Duodenal mucosa (tissue), 2 donors: ENCODE results near the gene GGACT.

Experiments used
- H3K27ac ChIP-seq: one replicate; pipeline ENCODE4 v1.7.0; 2013; ENCODE audit warnings: low read depth, low read length
- H3K27me3 ChIP-seq, 2 donors: one replicate each; pipeline ENCODE4 v1.7.0; 2013; ENCODE audit warnings: low read length in 2 of 2, control low read depth in 1 of 2; ENCODE audit not compliant: insufficient read depth in 2 of 2, control insufficient read depth in 1 of 2
- H3K36me3 ChIP-seq, 2 donors: one replicate each; pipeline ENCODE4 v1.7.0; 2013; ENCODE audit warnings: low read length in 2 of 2, control low read depth in 1 of 2; ENCODE audit not compliant: insufficient read depth in 2 of 2, control insufficient read depth in 1 of 2
- H3K4me1 ChIP-seq, 2 donors: one replicate each; pipeline ENCODE4 v1.7.0; 2013; ENCODE audit warnings: low read length in 2 of 2, control low read depth in 1 of 2; ENCODE audit not compliant: insufficient read depth in 2 of 2, control insufficient read depth in 1 of 2
- H3K4me3 ChIP-seq, 2 donors: one replicate each; pipeline ENCODE4 v1.7.0; 2013; ENCODE audit warnings: low read length in 2 of 2, low read depth in 1 of 2
- H3K9ac ChIP-seq, 2 donors: one replicate each; pipeline ENCODE4 v1.7.0; 2013; ENCODE audit warnings: low read length in 2 of 2, low read depth in 1 of 2
- H3K9me3 ChIP-seq, 2 donors: one replicate each; pipeline ENCODE4 v1.7.0; 2013; ENCODE audit warnings: low read length in 2 of 2, control low read depth in 1 of 2; ENCODE audit not compliant: control insufficient read depth in 1 of 2

The GGACT gene

GRCh38 chr13:100518394-100519062 lies 70.1 kb downstream of the GGACT start:
- Histone ChIP-seq H3K4me3 (no peak overlapping the region), H3K9ac (no peak overlapping the region), H3K27me3 (no peaks in the 10 kb centered on the region), H3K9me3 (no peaks in the 10 kb centered on the region), H3K36me3 (peaks cover 0 to 4% of the 10 kb centered on the region in 2 donors), H3K4me1 (peaks cover 18 to 19% of the 10 kb centered on the region in 2 donors), H3K27ac (no peak overlapping the region)

DNA sequence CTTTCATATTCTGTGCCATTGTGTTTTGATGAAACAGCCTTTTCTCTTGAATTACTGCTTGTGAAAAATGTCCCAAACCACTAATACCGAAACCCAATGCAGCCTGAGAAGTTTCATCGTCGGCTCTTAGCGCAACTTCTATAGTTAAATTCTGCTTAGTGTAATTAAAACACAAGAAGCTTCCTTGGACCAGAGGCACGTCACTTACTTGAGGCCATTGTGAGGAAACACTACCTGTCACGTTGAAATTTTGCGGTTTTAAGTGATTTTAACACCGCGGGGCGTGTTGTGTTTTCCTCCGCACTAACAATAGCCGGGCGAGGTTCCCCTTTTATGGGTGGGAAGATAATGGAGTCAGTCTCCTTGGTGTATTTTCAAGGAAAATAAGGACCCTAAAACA lies 70.9 kb downstream of the GGACT start:
- Histone ChIP-seq H3K9me3 (no peaks in the 10 kb centered on the region), H3K4me1 (peaks cover 13 to 15% of the 10 kb centered on the region in 2 donors), H3K36me3 (peaks cover 0 to 4% of the 10 kb centered on the region in 2 donors), H3K27me3 (no peaks in the 10 kb centered on the region), H3K9ac (no peak overlapping the region), H3K27ac (no peak overlapping the region), H3K4me3 (peak overlapping the region; percentile 18 to 33)

- H3K27ac ChIP-seq: no peak overlapping the region
- no peak overlapping the region for H3K9ac ChIP-seq
- H3K4me3 ChIP-seq: peak overlapping the region; percentile 18 to 33
- peaks cover 8 to 14% of the 10 kb centered on the region in 2 donors for H3K4me1 ChIP-seq
- H3K36me3 ChIP-seq: peaks cover 0 to 4% of the 10 kb centered on the region in 2 donors
- H3K9me3 ChIP-seq: no peaks in the 10 kb centered on the region
- no peaks in the 10 kb centered on the region for H3K27me3 ChIP-seq
Measured at GRCh38 chr13:100517135-100517534, 71.5 kb downstream of the GGACT start.

GRCh38 chr13:100515410-100515800 lies 73.2 kb downstream of the GGACT start:
- no peaks in the 10 kb centered on the region for H3K27me3 ChIP-seq
- H3K36me3 ChIP-seq: peaks cover 0 to 4% of the 10 kb centered on the region in 2 donors
- H3K27ac ChIP-seq: no peak overlapping the region
- H3K9me3 ChIP-seq: no peaks in the 10 kb centered on the region
- H3K9ac ChIP-seq: no peak overlapping the region
- H3K4me1 ChIP-seq: peaks cover 8 to 14% of the 10 kb centered on the region in 2 donors
- no peak overlapping the region for H3K4me3 ChIP-seq

DNA sequence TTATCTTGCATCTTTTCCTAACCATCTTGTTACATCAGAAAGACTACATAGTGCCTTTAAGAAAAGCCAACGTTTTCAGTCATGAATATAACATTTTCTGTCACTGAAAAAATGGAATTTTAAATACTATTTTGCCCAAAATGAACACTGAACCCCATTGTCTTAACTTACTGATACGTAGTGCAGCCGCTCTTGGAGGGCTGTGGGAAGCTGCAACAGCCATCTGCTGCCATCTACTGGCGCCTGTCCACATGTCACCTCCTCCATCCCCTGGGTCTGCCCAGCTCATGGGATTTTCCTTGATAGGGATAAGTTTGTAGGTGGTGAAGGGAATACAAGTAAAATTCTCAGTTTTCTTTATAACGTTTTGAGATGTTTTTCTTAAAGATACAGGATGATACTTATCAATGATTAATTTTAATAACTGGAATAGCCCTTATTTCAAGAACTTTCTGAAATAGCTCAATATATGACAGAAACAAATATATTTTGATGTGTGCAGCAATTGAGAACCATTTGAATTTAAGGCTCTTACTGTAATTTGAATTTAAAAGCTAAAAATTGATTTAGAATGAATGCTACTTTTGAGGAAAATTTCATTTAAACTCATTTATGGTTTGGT lies 73.7 kb downstream of the GGACT start:
- no peaks in the 10 kb centered on the region for H3K9me3 ChIP-seq
- H3K27me3 ChIP-seq: no peaks in the 10 kb centered on the region
- no peak overlapping the region for H3K4me3 ChIP-seq
- no peak overlapping the region for H3K27ac ChIP-seq
- H3K36me3 ChIP-seq: peaks cover 0 to 4% of the 10 kb centered on the region in 2 donors
- H3K9ac ChIP-seq: no peak overlapping the region
- peaks cover 8 to 14% of the 10 kb centered on the region in 2 donors for H3K4me1 ChIP-seq

DNA sequence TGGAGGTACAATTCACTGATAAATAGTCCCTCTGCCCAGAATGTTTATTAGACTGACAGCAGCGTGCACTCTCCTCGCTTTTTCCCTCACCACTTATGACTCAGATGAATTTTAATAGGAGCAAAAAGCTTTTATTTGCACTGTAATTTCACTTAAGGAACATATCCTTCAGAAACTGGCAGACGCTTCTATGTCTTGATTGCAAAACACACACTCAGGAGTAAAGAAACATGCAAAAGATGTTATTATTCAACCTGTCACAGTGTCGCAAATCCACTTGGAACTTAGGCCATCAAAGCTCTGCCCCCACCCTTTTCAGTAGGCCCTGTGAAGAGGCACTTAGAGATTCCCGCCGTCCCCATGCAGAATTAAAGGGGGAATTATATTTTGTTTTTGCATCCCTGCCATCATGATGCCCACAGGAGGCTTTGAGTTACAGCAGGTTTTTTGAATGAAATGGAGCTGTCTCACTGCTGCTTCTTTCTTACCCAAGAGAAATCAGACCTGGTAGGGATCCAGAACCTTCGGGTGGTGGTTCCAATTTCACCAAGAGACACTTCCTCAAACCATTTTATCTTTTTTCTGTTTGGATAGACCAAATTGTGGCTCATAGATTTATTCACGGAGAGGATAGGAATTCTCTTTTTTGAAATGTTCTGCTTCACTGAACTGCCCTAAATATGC lies 74.5 kb downstream of the GGACT start:
- Histone ChIP-seq H3K9ac (no peak overlapping the region), H3K4me1 (peaks cover 8 to 14% of the 10 kb centered on the region in 2 donors), H3K27me3 (no peaks in the 10 kb centered on the region), H3K27ac (no peak overlapping the region), H3K4me3 (no peak overlapping the region), H3K9me3 (no peaks in the 10 kb centered on the region), H3K36me3 (peaks cover 0 to 4% of the 10 kb centered on the region in 2 donors)

GRCh38 chr13:100513171-100513570 lies 75.4 kb downstream of the GGACT start:
- no peak overlapping the region for H3K9ac ChIP-seq
- H3K27ac ChIP-seq: no peak overlapping the region
- peaks cover 8 to 10% of the 10 kb centered on the region in 2 donors for H3K4me1 ChIP-seq
- H3K4me3 ChIP-seq: no peak overlapping the region
- no peaks in the 10 kb centered on the region for H3K9me3 ChIP-seq
- H3K36me3 ChIP-seq: peaks cover 0 to 4% of the 10 kb centered on the region in 2 donors
- H3K27me3 ChIP-seq: no peaks in the 10 kb centered on the region

- no peak overlapping the region for H3K4me3 ChIP-seq
- H3K36me3 ChIP-seq: peaks cover 0 to 4% of the 10 kb centered on the region in 2 donors
- peaks cover 3 to 5% of the 10 kb centered on the region in 2 donors for H3K4me1 ChIP-seq
- no peak overlapping the region for H3K9ac ChIP-seq
- no peak overlapping the region for H3K27ac ChIP-seq
- no peaks in the 10 kb centered on the region for H3K27me3 ChIP-seq
- H3K9me3 ChIP-seq: no peaks in the 10 kb centered on the region
Measured at GRCh38 chr13:100512422-100512821, 76.2 kb downstream of the GGACT start.

GRCh38 chr13:100511466-100511865 lies 77.1 kb downstream of the GGACT start:
- Histone ChIP-seq H3K27ac (no peak overlapping the region), H3K4me1 (peaks cover 0 to 3% of the 10 kb centered on the region in 2 donors), H3K9ac (no peak overlapping the region), H3K36me3 (peaks cover 0 to 4% of the 10 kb centered on the region in 2 donors), H3K4me3 (no peak overlapping the region), H3K27me3 (no peaks in the 10 kb centered on the region), H3K9me3 (no peaks in the 10 kb centered on the region)
